Activated T-cell treated with anti-CD3 and anti-CD28 coated beads, Interleukin-2, amount 50 U/mL, for 48 hours (primary cell): ENCODE measurements around the gene PSMD14.
"Not testable (repeated sequence)": the region's sequence is repeated elsewhere in the genome, so short reads cannot be mapped to it uniquely, and the experiment has no call there.

ENCODE experiments used
- DNase-seq, 2 experiments: peaks; one replicate each; pipeline ENCODE4 v3.0.0-alpha.2; 2020

Gene PSMD14

GRCh38 chr2:161339532-161339931 lies 31.3 kb downstream of the PSMD14 start:
- DNase-seq, result not testable (repeated sequence)

GRCh38 chr2:161340930-161341413 lies 32.7 kb downstream of the PSMD14 start:
- not testable (repeated sequence) for DNase-seq

- DNase-seq, result no peak
Measured at GRCh38 chr2:161343235-161343634, 35.0 kb downstream of the PSMD14 start.

DNA sequence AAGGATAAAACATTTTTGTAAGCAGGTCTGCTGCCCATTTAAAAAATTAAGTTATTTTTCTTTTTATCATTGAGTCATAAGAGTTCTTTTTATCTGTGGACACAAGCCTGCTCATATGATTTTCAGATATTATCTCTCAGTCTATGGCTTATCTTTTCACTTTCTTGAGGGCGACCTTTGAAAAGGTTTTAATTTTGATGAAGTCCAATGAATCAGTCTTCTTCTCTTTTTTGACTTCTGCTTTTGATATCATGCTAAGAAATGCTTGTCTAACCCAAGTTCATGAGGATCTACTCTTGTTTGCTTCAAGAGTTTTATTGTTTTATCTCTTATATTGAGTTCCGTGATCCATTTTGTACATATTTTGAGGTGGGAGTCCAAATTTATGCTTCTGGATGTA lies 36.5 kb downstream of the PSMD14 start:
- no peak for DNase-seq

GRCh38 chr2:161351678-161352077 lies 43.5 kb downstream of the PSMD14 start:
- DNase-seq, result no peak

GRCh38 chr2:161352719-161353118 lies 44.5 kb downstream of the PSMD14 start:
- no peak for DNase-seq

DNA sequence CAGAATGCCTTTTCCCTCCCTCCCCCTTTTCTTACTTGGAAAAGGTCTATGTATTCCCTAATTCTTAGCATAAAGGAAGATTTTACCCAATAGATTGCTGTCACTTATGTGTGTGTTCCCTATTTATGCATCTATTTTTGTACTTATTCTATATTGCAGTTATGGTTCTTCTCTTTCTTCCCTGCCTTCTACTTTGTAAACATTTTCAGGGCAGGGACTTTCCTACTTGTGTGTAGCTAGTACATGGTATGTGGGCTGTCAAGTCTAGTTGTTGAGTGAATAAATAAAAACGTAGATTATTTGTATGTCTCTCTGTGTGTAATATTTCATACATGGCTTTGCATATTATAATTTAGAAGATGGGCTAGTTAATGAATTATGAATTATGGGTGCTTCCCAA lies 45.3 kb downstream of the PSMD14 start:
- DNase-seq, result no peak

DNA sequence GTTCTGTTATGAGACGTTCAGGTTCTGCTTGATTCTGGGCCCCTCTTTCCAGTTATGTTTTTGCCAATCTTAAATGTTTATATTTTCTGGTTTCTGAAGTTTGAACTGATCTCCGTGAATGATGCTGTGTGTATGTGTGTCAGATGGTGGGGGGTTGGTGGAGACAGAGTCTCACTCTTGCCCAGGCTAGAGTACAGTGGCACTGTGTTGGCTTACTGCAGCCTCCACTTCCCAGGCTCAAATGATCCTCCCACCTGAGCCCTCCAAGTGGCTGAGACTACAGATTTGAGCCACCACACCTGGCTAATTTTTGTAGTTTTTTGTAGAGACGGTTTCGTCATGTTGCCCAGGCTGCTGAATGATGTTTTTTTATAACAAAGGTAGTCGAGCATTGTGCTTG lies 45.9 kb downstream of the PSMD14 start:
- no peak for DNase-seq

DNA sequence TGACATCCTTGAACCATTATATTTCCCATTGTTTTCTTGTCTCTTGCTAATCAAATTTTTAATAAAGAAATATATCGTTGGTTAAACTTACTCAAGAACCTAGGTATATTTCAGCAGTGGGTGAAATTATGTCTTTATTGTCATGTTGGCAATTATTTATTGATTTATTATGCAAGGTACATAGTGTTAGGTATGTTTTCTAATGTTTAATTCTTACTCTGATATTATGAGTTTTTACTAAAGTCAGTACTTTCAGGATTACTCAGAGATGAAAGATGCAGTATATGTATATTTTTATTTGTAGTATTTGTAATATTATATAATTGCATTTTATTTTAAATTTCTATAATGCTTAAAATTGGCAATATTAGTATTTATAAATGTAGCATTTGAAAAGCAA lies 46.9 kb downstream of the PSMD14 start:
- DNase-seq, result no peak

- no peak for DNase-seq
Measured at GRCh38 chr2:161355983-161356382, 47.8 kb downstream of the PSMD14 start.

- no peak for DNase-seq
Measured at GRCh38 chr2:161357097-161357496, 48.9 kb downstream of the PSMD14 start.

GRCh38 chr2:161358838-161359237 lies 50.6 kb downstream of the PSMD14 start:
- no peak for DNase-seq

GRCh38 chr2:161360095-161360654 lies 52.0 kb downstream of the PSMD14 start:
- DNase-seq, result not testable (repeated sequence)

DNA sequence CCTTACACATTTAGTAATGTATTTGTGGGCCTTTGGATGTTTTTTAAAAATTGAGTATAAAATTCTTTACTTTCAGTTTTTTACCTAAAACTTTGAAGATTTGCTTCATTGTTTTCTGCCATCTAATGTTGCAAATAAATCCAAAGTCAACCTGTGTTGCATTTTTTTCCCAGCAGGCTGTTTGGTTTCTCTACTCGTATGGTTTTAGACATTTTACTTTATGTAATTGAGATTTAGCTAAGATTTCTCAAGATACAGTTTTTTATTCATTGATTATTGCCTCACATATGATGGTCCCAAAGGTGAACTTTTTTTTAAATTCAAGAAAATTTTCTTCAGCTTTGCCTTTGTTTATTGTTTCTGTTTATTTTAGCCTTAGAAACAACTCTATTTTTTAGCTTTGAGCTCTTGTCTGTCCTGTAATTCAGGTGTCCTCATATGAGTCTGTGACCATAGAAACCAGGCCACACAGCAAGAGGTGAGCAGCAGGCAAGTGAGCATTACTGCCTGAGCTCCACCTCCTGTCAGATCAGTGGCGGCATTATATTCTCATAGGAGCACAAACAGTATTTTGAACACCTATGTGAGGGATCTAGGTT lies 54.4 kb downstream of the PSMD14 start:
- DNase-seq, result no peak

GRCh38 chr2:161367675-161368074 lies 59.5 kb downstream of the PSMD14 start:
- no peak for DNase-seq

- no peak for DNase-seq
Measured at GRCh38 chr2:161369311-161369710, 61.1 kb downstream of the PSMD14 start.

DNA sequence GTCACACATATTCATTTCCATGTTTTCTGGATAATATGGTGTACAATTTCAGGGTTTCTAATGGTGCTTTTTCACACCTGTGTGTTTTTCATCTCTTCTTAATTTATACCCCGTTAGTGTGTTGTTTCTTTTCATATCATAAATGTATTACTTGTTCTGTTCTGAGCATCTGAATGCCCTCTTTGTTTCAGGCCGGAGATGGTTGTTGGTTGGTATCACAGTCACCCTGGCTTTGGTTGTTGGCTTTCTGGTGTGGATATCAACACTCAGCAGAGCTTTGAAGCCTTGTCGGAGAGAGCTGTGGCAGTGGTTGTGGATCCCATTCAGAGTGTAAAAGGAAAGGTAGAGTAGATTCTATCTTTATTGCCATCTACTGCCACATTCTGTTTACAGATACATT lies 62.8 kb downstream of the PSMD14 start:
- DNase-seq, result no peak

DNA sequence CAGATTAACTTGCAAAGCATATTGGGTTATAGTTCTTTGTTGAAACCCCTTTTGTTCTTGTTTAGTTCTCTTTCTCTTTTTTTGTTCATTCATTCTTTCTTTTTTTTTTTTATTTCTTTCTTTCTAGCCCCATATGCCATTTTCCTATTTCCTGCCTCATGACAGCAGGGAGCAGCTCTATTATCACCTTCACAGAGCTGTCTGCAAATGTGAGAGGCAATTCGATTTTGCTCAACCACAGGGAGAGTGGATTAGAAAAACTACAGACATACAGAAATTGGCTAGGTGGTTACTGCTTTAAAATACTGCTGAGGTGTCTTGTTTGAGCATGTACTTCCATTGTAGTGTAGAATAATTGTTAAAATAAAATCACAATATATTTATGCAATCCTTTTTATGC lies 63.6 kb downstream of the PSMD14 start:
- DNase-seq, result no peak

DNA sequence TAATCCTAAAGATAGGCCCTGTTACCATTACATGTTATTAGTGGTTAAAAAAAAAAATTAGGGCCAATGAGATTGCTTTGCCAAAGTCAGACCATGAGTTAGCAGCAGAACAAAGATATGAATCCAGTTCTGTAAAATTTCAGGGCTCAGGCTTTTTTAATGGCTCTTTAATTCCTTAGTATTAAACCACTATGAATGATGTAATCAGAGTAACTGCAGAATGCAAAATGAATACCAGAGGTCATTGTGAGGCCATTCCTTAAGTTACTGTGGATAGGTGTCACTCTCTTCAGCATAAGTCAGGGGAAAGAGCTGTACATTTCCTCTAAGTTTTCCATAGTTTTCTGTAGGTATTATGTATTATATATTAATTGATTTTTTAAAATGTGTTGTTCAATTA lies 65.7 kb downstream of the PSMD14 start:
- no peak for DNase-seq

DNA sequence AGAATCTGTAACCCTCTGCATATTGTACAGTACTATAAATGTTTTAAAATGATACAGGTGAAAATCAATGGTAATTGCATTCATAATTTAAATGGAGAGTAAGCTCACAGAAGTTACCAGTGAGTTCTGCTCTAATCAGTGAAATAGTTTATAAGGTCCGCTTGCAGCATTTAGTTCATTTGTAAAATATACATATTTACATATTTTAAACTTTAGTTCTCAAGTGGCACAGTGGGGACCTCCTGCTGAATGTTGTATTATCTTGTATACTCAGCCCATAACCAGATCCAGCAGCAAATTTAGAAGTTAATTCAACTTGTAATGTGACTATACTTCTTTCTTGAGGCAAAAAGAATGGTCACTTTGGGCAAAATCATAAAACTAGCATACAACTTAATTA lies 66.2 kb downstream of the PSMD14 start:
- no peak for DNase-seq

- DNase-seq, result no peak
Measured at GRCh38 chr2:161379740-161380139, 71.5 kb downstream of the PSMD14 start.

- DNase-seq, result no peak
Measured at GRCh38 chr2:161381546-161381945, 73.3 kb downstream of the PSMD14 start.

GRCh38 chr2:161382747-161383146 lies 74.5 kb downstream of the PSMD14 start:
- DNase-seq, result no peak

DNA sequence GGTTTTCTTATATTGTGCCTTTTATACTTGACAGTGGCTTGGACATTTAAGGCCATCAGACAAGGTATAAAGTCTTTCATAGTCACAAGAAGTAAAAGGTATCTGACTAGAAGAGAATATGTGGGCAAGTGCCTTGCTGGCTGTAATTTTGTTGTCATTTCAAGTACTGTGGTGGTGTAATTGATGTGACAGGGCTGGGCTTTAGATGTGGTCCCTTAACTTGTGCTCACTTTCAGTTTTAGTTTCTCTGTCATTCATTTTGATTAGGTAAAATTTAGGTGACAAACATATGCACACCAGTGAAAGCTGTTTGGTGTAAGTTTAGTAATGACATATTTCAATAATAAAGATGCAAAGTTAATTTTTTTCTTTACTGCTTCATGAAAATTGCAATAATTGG lies 76.6 kb downstream of the PSMD14 start:
- no peak for DNase-seq

GRCh38 chr2:161386228-161386824 lies 78.1 kb downstream of the PSMD14 start:
- DNase-seq, result no peak
